Endothelial cell of umbilical vein (primary cell): ENCODE results near the gene ZCCHC12. TPM values are rescaled to one million over a fixed set of nuclear protein-coding genes. Genes with fewer than 3 reads are reported as not detected.

ENCODE experiments used
- Bru-seq: library from RNA; stranded (reverse); fragments of 400-500 nt; gene quantifications from one replicate; lab custom pipeline; 2021; lab: Mats Ljungman, UMichigan
- BruChase-seq, 2 experiments: library from RNA; stranded (reverse); fragments of 400-500 nt; gene quantifications; one replicate each; lab custom pipeline; 2021; lab: Mats Ljungman, UMichigan
- BruUV-seq: library from RNA; stranded (reverse); fragments of 400-500 nt; replicated peaks from 2 replicates; lab custom pipeline; 2021; lab: Mats Ljungman, UMichigan
- CTCF ChIA-PET: fragments of 300-600, 350-600 bp; sonication (Branson Sonifier 250); formaldehyde crosslinking; loops from one replicate; lab custom pipeline; 2021; ENCODE audit warnings: antibody characterized with exemption, inconsistent platforms; lab: Charles Lee
- POLR2A ChIA-PET: fragments of 300-600, 350-600 bp; sonication (Branson Sonifier 250); formaldehyde crosslinking; loops from one replicate; lab custom pipeline; 2021; ENCODE audit warnings: antibody characterized with exemption, inconsistent platforms; lab: Charles Lee
- DNase-seq: peaks from one replicate; pipeline ENCODE4 v3.0.0-alpha.2; 2011; ENCODE audit warnings: low read depth, low spot score
- FAIRE-seq: peaks from 2 replicates; lab custom pipeline; 2011; peaks lifted over from hg19 to GRCh38; lab: Jason Lieb, UNC
- H2AFZ ChIP-seq: 2 replicates; pipeline ENCODE4 v1.6.0; 2012; ENCODE audit warnings: low read depth, low read length, control low read depth, inconsistent platforms
- H3K27ac ChIP-seq: 2 replicates; pipeline ENCODE4 v1.5.1; 2011; ENCODE audit warnings: low read depth, mild to moderate bottlenecking, control low read depth, low read length, moderate library complexity; ENCODE audit not compliant: insufficient read depth
- H3K27me3 ChIP-seq, 2 experiments: 2 replicates each; pipeline versions ENCODE4 v1.6.0 to v1.6.1; 2011; ENCODE audit warnings: low read length in 2 of 2, mixed read lengths in 1 of 2; ENCODE audit not compliant: control insufficient read depth in 2 of 2, insufficient read depth in 2 of 2
- H3K36me3 ChIP-seq, 2 experiments: 2 replicates in 1 of 2; 3 replicates in 1 of 2; pipeline ENCODE4 v1.5.1; 2011; ENCODE audit warnings: low read length in 2 of 2, mild to moderate bottlenecking in 1 of 2, moderate library complexity in 1 of 2; ENCODE audit not compliant: control insufficient read depth in 2 of 2, insufficient read depth in 2 of 2; ENCODE audit errors: extremely low read depth in 1 of 2
- H3K4me1 ChIP-seq: 3 replicates; pipeline ENCODE4 v1.5.1; 2011; ENCODE audit warnings: mild to moderate bottlenecking, low read length; ENCODE audit not compliant: control insufficient read depth, insufficient read depth; ENCODE audit errors: extremely low read depth
- H3K4me2 ChIP-seq: 2 replicates; pipeline ENCODE4 v1.6.1; 2011; ENCODE audit warnings: low read length, control low read depth, mixed read lengths; ENCODE audit not compliant: insufficient read depth
- H3K4me3 ChIP-seq, 3 experiments: fragments of 200-600 bp in 1 of 3; sonication (generic), shearing (Covaris generic) in 1 of 3; replicated peaks in 1 of 3; 2 replicates each; pipeline ENCODE4 v1.5.1; 2011 to 2016; ENCODE audit warnings: control low read depth in 3 of 3, low read length in 3 of 3, mild to moderate bottlenecking in 2 of 3, inconsistent platforms in 1 of 3, low read depth in 1 of 3, moderate library complexity in 1 of 3; ENCODE audit not compliant: insufficient read depth in 1 of 3
- H3K79me2 ChIP-seq: 2 replicates; pipeline ENCODE4 v1.6.0; 2012; ENCODE audit warnings: low read length, inconsistent platforms; ENCODE audit not compliant: control insufficient read depth, insufficient read depth
- H3K9ac ChIP-seq: replicated peaks from 2 replicates; pipeline ENCODE3; 2011; ENCODE audit warnings: low read length, control low read depth; ENCODE audit not compliant: insufficient read depth; ENCODE audit errors: extremely low read depth
- H3K9me1 ChIP-seq: replicated peaks from 3 replicates; pipeline ENCODE4 v1.6.0; 2011; ENCODE audit warnings: mild to moderate bottlenecking, low read length; ENCODE audit not compliant: control insufficient read depth, insufficient read depth; ENCODE audit errors: extremely low read depth
- H3K9me3 ChIP-seq: replicated peaks from 2 replicates; pipeline ENCODE4 v1.5.1; 2012; ENCODE audit warnings: low read length, inconsistent platforms; ENCODE audit not compliant: control insufficient read depth, insufficient read depth
- H4K20me1 ChIP-seq: replicated peaks from 2 replicates; pipeline ENCODE3; 2011; ENCODE audit warnings: mild to moderate bottlenecking, low read length; ENCODE audit not compliant: control insufficient read depth, insufficient read depth; ENCODE audit errors: extremely low read depth
- CTCF ChIP-seq, 2 donors: IDR thresholded peaks; 1 replicate in 1 of 2; 2 replicates in 1 of 2; pipeline ENCODE4 v1.5.1; 2011; ENCODE audit warnings: low read length in 2 of 2, mild to moderate bottlenecking in 2 of 2, moderate library complexity in 2 of 2, control low read depth in 1 of 2, inconsistent platforms in 1 of 2, low read depth in 1 of 2; ENCODE audit not compliant: insufficient read depth in 1 of 2; ENCODE audit errors: extremely low read depth in 1 of 2
- EZH2 ChIP-seq: IDR thresholded peaks from 2 replicates; pipeline ENCODE4 v1.6.1; 2012; ENCODE audit warnings: borderline replicate concordance, low read depth, mild to moderate bottlenecking, moderate library complexity, low read length, inconsistent platforms; ENCODE audit not compliant: severe bottlenecking
- FOS ChIP-seq: IDR thresholded peaks from 2 replicates; pipeline ENCODE4 v1.6.1; 2011; ENCODE audit warnings: mild to moderate bottlenecking, low read length, moderate library complexity, borderline replicate concordance; ENCODE audit not compliant: insufficient read depth
- GATA2 ChIP-seq: IDR thresholded peaks from 2 replicates; pipeline ENCODE4 v1.7.0; 2011; ENCODE audit warnings: low read depth, mild to moderate bottlenecking, moderate library complexity, mixed read lengths, low read length; ENCODE audit not compliant: insufficient read length, insufficient read depth
- JUN ChIP-seq: IDR thresholded peaks from 2 replicates; pipeline ENCODE4 v1.6.1; 2011; ENCODE audit warnings: borderline replicate concordance, low read depth; ENCODE audit not compliant: insufficient read length, insufficient read depth
- MAX ChIP-seq: IDR thresholded peaks from 2 replicates; pipeline ENCODE4 v1.6.1; 2011; ENCODE audit not compliant: insufficient read depth, insufficient read length
- MYC ChIP-seq: IDR thresholded peaks from one replicate; pipeline ENCODE4 v1.6.1; 2011; ENCODE audit warnings: mild to moderate bottlenecking, low read depth, low read length
- POLR2A ChIP-seq: IDR thresholded peaks from 2 replicates; pipeline ENCODE4 v1.6.1; 2012; ENCODE audit warnings: low read depth, mild to moderate bottlenecking, control low read depth, low read length
- POLR2AphosphoS5 ChIP-seq: IDR thresholded peaks from 2 replicates; pipeline ENCODE4 v1.6.1; 2012; ENCODE audit warnings: low read depth, mild to moderate bottlenecking, control low read depth, low read length, moderate library complexity; ENCODE audit not compliant: insufficient read depth
- dilution Hi-C: fragments of 300-500 bp; cut with MboI; formaldehyde crosslinking; loops from one replicate; pipeline ENCODE4 v1.15.0; 2019; ENCODE audit warnings: low sequenced_read_pairs; ENCODE audit not compliant: extremely low pct_ligation_motif_present
- intact Hi-C: fragments of 100-400 bp; cut with micrococcal nuclease; formaldehyde crosslinking; loops from one replicate; pipeline ENCODE4 v1.10.0; 2022
- long read RNA-seq: library from polyadenylated mRNA; stranded (forward); transcript quantifications from one replicate; pipeline ENCODE4 v2.0.0, GENCODE V29; 2021
- polyA minus RNA-seq, 3 experiments: library from RNA; depleted of rRNA, polyadenylated mRNA; stranded (reverse); fragments of >200 nt; gene quantifications; 1 replicate in 1 of 3; 2 replicates in 2 of 3; pipeline ENCODE4 v1.2.3, GENCODE V29; 2011
- polyA plus RNA-seq, 4 experiments: library from polyadenylated mRNA; depleted of rRNA in 3 of 4; stranded (reverse) in 3 of 4; unstranded in 1 of 4; fragments of >200 nt; gene quantifications; 2 replicates each; pipeline versions ENCODE4 v1.2.1 to v1.2.3, GENCODE V29; 2011 to 2012; ENCODE audit warnings: missing spikeins in 1 of 4
- total RNA-seq: library from RNA; stranded (reverse); gene quantifications from 2 replicates; pipeline ENCODE4 v1.2.3, GENCODE V29; 2021

The ZCCHC12 gene
- total RNA-seq: 0.18 and 0.29 TPM in 2 replicates
- polyA plus RNA-seq: 0.10 and 0.21 TPM in 2 replicates
- polyA plus RNA-seq (2011; cell fraction: cytosol; rRNA removed): 0.20 and 0.23 TPM in 2 replicates
- 0.20 and 0.22 TPM in 2 replicates for polyA plus RNA-seq (2011; cell fraction: nucleus; rRNA removed)
- 0.15 TPM in 1 of 2 replicates, not detected in the other for polyA plus RNA-seq (2012)
- polyA minus RNA-seq: 0.28 TPM in 1 of 2 replicates, not detected in the other
- polyA minus RNA-seq (2011; cell fraction: cytosol; rRNA and poly(A)+ RNA removed): not detected
- not detected in 2 replicates for polyA minus RNA-seq (2011; cell fraction: nucleus; rRNA and poly(A)+ RNA removed)
- Bru-seq, nascent RNA: not detected
- percentile 24 among the genes with signal in this experiment for BruChase-seq, experiment 1, labeled RNA remaining after a 6-hour chase
- percentile 15 among the genes with signal in this experiment for BruChase-seq, experiment 2, labeled RNA remaining after a 2-hour chase
- long read RNA-seq: 0 reads

- dilution Hi-C loops (no loop called here), intact Hi-C loops (no loop called here)
- ChIA-PET POLR2A (no interaction called here), CTCF (interaction anchor here (1.0 to 3.0 kb wide), 4 partner anchors 16 to 222 kb away, joined by 4 to 13 read pairs (median 6); no protein-coding TSS in a partner anchor)
- Histone ChIP-seq H3K9me3 (no peaks in the 10 kb centered on the region), H2AFZ (peak within 1 kb of the TSS; percentile 67), H3K79me2 (no peaks in the 10 kb centered on the region), H3K27me3 (peaks cover 13 to 19% of the 10 kb centered on the region in 2 experiments), H3K9ac (no peak within 1 kb of the TSS), H3K4me2 (peak within 1 kb of the TSS; percentile 21), H3K4me3 (peak within 1 kb of the TSS in 2 of 3 experiments; percentile 5 to 32), H4K20me1 (no peaks in the 10 kb centered on the region), H3K27ac (no peak within 1 kb of the TSS), H3K9me1 (no peaks in the 10 kb centered on the region), H3K36me3 (no peaks in the 10 kb centered on the region), H3K4me1 (no peaks in the 10 kb centered on the region)
- FAIRE-seq (peak; percentile 88), DNase-seq (peak; percentile 54)
- TF ChIP-seq MYC: no peak
- no TSS peak for BruUV-seq
These were observed at the start of gene ZCCHC12 for GRCh38 chrX:118823263-118824172. ZCCHC12 (plus strand) TSS chrX:118823824; CDS start chrX:118825245, 1,421 bp downstream.

- H3K4me2 ChIP-seq: no peak overlapping the region
- H3K9ac ChIP-seq: no peak overlapping the region
- no peaks in the 10 kb centered on the region for H3K9me3 ChIP-seq
- CTCF ChIA-PET: no interaction called here
- no peaks in the 10 kb centered on the region for H4K20me1 ChIP-seq
- intact Hi-C loops: no loop called here
- DNase-seq: no peak
- BruUV-seq: no TSS peak
- H3K9me1 ChIP-seq: no peaks in the 10 kb centered on the region
- POLR2A ChIA-PET: no interaction called here
- TF ChIP-seq FOS: no peak
- no peak for TF ChIP-seq MAX
- TF ChIP-seq POLR2AphosphoS5: no peak
- no peak for TF ChIP-seq JUN
- no peak for TF ChIP-seq CTCF (IDR thresholded peaks at IDR 0.05; ENCODE audit: extremely low read depth in 1 of 2, insufficient read depth in 1 of 2, low read depth in 1 of 2, low read length in 2 of 2)
- TF ChIP-seq POLR2A: no peak
- no peak for TF ChIP-seq GATA2
- TF ChIP-seq MYC: no peak
- no peak for TF ChIP-seq EZH2
- dilution Hi-C loops: no loop called here
- H3K4me3 ChIP-seq: no peak overlapping the region
- no peaks in the 10 kb centered on the region for H3K27me3 ChIP-seq
- peaks cover 5% of the 10 kb centered on the region for H3K4me1 ChIP-seq
- H3K27ac ChIP-seq: no peak overlapping the region
- no peak for FAIRE-seq
- no peaks in the 10 kb centered on the region for H3K79me2 ChIP-seq
- H2AFZ ChIP-seq: no peak overlapping the region
- H3K36me3 ChIP-seq: no peaks in the 10 kb centered on the region
These were observed 44.0 kb upstream of the ZCCHC12 start for GRCh38 chrX:118779581-118779980.
